ENCODE measurements around the gene MID2.

The MID2 gene

GRCh38 chrX:107902721-107903120 lies 77.1 kb downstream of the MID2 start:
- TF ChIP-seq MYC (IDR thresholded peaks at IDR 0.05; ENCODE audit: low read depth, low read length) (no peak), MAX (IDR thresholded peaks at IDR 0.05; ENCODE audit: low read depth, low read length) (no peak), CTCF (IDR thresholded peaks at IDR 0.05; ENCODE audit: low read depth, low read length) (no peak), POLR2A (IDR thresholded peaks at IDR 0.05; ENCODE audit: extremely low read depth, insufficient read length) (no peak)
- no peak for DNase-seq (ENCODE audit: low read depth)
- no peak overlapping the region for H3K4me3 ChIP-seq (ENCODE audit: low read depth, low read length)

- DNase-seq (ENCODE audit: low read depth): no peak
- H3K4me3 ChIP-seq (ENCODE audit: low read depth, low read length): no peak overlapping the region
- TF ChIP-seq POLR2A (IDR thresholded peaks at IDR 0.05; ENCODE audit: extremely low read depth, insufficient read length): no peak
- TF ChIP-seq MYC (IDR thresholded peaks at IDR 0.05; ENCODE audit: low read depth, low read length): no peak
- no peak for TF ChIP-seq MAX (IDR thresholded peaks at IDR 0.05; ENCODE audit: low read depth, low read length)
- TF ChIP-seq CTCF (IDR thresholded peaks at IDR 0.05; ENCODE audit: low read depth, low read length): no peak
Measured at GRCh38 chrX:107905366-107905765, 79.7 kb downstream of the MID2 start.

- TF ChIP-seq POLR2A (IDR thresholded peaks at IDR 0.05; ENCODE audit: extremely low read depth, insufficient read length): no peak
- no peak for TF ChIP-seq CTCF (IDR thresholded peaks at IDR 0.05; ENCODE audit: low read depth, low read length)
- TF ChIP-seq MAX (IDR thresholded peaks at IDR 0.05; ENCODE audit: low read depth, low read length): no peak
- TF ChIP-seq MYC (IDR thresholded peaks at IDR 0.05; ENCODE audit: low read depth, low read length): no peak
- H3K4me3 ChIP-seq (ENCODE audit: low read depth, low read length): no peak overlapping the region
- DNase-seq (ENCODE audit: low read depth): no peak
Measured at GRCh38 chrX:107924136-107924746, 98.6 kb downstream of the MID2 start.

GRCh38 chrX:107934262-107934661 lies 108.6 kb downstream of the MID2 start:
- TF ChIP-seq CTCF (IDR thresholded peaks at IDR 0.05; ENCODE audit: low read depth, low read length) (no peak), MYC (IDR thresholded peaks at IDR 0.05; ENCODE audit: low read depth, low read length) (no peak), POLR2A (IDR thresholded peaks at IDR 0.05; ENCODE audit: extremely low read depth, insufficient read length) (no peak), MAX (IDR thresholded peaks at IDR 0.05; ENCODE audit: low read depth, low read length) (no peak)
- no peak for DNase-seq (ENCODE audit: low read depth)
- H3K4me3 ChIP-seq (ENCODE audit: low read depth, low read length): no peak overlapping the region

GRCh38 chrX:107935200-107935599 lies 109.5 kb downstream of the MID2 start:
- H3K4me3 ChIP-seq (ENCODE audit: low read depth, low read length): no peak overlapping the region
- TF ChIP-seq MYC (IDR thresholded peaks at IDR 0.05; ENCODE audit: low read depth, low read length) (no peak), POLR2A (IDR thresholded peaks at IDR 0.05; ENCODE audit: extremely low read depth, insufficient read length) (no peak), CTCF (IDR thresholded peaks at IDR 0.05; ENCODE audit: low read depth, low read length) (no peak), MAX (IDR thresholded peaks at IDR 0.05; ENCODE audit: low read depth, low read length) (no peak)
- DNase-seq (ENCODE audit: low read depth): no peak

Data from NB4 (cell line).